IPS DF 6.9 (cell line): Measurements from ENCODE around the gene MYO9B.
"Not testable (repeated sequence)": the region's sequence is repeated elsewhere in the genome, so short reads cannot be mapped to it uniquely, and the experiment has no call there.

Experiments used
- DNase-seq: peaks from one replicate; pipeline ENCODE4 v3.0.0-alpha.2; 2013; ENCODE audit warnings: low read depth, low spot score
- H3K27ac ChIP-seq: one replicate; pipeline ENCODE4 v1.5.1; 2013; ENCODE audit warnings: low read length, control low read depth
- H3K27me3 ChIP-seq: 2 replicates; pipeline ENCODE4 v1.6.1; 2013; ENCODE audit warnings: mild to moderate bottlenecking, low read length; ENCODE audit not compliant: control insufficient read depth, insufficient read depth
- H3K36me3 ChIP-seq: 2 replicates; pipeline ENCODE4 v1.6.1; 2013; ENCODE audit warnings: low read length; ENCODE audit not compliant: control insufficient read depth, insufficient read depth
- H3K4me1 ChIP-seq: 2 replicates; pipeline ENCODE4 v1.6.1; 2013; ENCODE audit warnings: low read length; ENCODE audit not compliant: control insufficient read depth, insufficient read depth
- H3K4me3 ChIP-seq: 2 replicates; pipeline ENCODE4 v1.5.1; 2013; ENCODE audit warnings: mild to moderate bottlenecking, low read length
- H3K9me3 ChIP-seq: 2 replicates; pipeline ENCODE4 v1.6.1; 2013; ENCODE audit warnings: low read length, inconsistent platforms; ENCODE audit not compliant: control insufficient read depth, insufficient read depth
- WGBS: extraction: QIAGEN DNeasy Blood & Tissue Kit; methylation state at CpG from one replicate; pipeline ENCODE4 v1.1.7; 2013; ENCODE audit warnings: mixed read lengths, missing lambda C conversion rate; ENCODE audit not compliant: insufficient read length, insufficient coverage; 5-methylcytosine and 5-hydroxymethylcytosine counted together

The MYO9B gene

GRCh38 chr19:17159466-17160393, 84.2 kb downstream of the MYO9B start:
- Histone ChIP-seq H3K4me3 (no peak overlapping the region), H3K27me3 (no peaks in the 10 kb centered on the region), H3K27ac (no peak overlapping the region), H3K9me3 (no peaks in the 10 kb centered on the region), H3K36me3 (peaks cover 17% of the 10 kb centered on the region), H3K4me1 (peaks cover 5% of the 10 kb centered on the region; the same call in 1 of the 2 replicates)
- WGBS: no CpG with 5 or more reads among the region's 9 CpGs
- DNase-seq: peak; percentile 72

DNA sequence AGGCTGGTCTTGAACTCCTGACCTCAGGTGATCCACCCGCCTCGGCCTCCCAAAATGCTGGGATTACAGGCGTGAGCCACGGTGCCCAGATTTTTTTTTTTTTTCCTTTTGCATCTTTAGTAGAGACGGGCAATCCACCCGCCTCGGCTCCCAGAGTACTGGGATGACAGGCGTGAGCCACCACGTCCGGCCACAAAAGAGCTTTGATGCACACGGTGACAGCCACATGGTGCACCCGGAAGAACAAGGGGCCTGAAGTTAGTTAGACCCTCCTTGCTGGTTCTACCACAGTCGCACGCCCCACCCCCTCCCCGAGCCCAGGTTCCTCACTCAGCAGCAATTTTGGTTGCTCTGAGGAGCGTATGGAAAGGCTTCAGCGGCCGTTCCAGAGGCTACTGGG, 85.3 kb downstream of the MYO9B start:
- Histone ChIP-seq H3K4me1 (peaks cover 5% of the 10 kb centered on the region; the same call in 1 of the 2 replicates), H3K4me3 (no peak overlapping the region), H3K36me3 (peaks cover 18% of the 10 kb centered on the region), H3K27me3 (no peaks in the 10 kb centered on the region), H3K9me3 (no peaks in the 10 kb centered on the region), H3K27ac (no peak overlapping the region)
- DNase-seq: no peak
- no CpG with 5 or more reads among the region's 18 CpGs for WGBS

DNA sequence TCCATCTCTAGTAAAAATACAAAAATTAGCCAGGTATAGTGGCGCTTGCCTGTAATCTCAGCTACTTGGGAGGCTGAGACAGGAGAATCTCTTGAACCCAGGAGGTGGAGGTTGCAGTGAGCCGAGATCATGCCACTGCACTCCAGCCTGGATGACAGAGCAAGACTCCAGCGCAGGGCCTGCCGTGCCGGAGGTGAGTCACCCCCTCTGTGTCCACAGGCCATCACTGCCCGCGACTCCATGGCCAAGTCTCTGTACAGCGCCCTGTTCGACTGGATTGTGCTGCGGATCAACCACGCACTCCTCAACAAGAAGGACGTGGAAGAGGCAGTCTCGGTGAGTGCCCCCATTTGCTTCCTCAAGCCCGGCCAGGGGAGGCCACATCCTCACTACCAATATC, 86.6 kb downstream of the MYO9B start:
- not testable (repeated sequence) for DNase-seq, H3K27me3 ChIP-seq, H3K4me3 ChIP-seq, H3K4me1 ChIP-seq, H3K9me3 ChIP-seq, H3K27ac ChIP-seq
- H3K36me3 ChIP-seq: peaks cover 15% of the 10 kb centered on the region
- WGBS: no CpG with 5 or more reads among the region's 14 CpGs

GRCh38 chr19:17162580-17162979, 87.0 kb downstream of the MYO9B start:
- Histone ChIP-seq H3K36me3 (peaks cover 15% of the 10 kb centered on the region), H3K4me3 (no peak overlapping the region), H3K4me1 (peaks cover 5% of the 10 kb centered on the region; the same call in 1 of the 2 replicates), H3K27ac (no peak overlapping the region), H3K27me3 (no peaks in the 10 kb centered on the region), H3K9me3 (no peaks in the 10 kb centered on the region)
- DNase-seq: no peak
- WGBS: no CpG with 5 or more reads among the region's 6 CpGs

DNA sequence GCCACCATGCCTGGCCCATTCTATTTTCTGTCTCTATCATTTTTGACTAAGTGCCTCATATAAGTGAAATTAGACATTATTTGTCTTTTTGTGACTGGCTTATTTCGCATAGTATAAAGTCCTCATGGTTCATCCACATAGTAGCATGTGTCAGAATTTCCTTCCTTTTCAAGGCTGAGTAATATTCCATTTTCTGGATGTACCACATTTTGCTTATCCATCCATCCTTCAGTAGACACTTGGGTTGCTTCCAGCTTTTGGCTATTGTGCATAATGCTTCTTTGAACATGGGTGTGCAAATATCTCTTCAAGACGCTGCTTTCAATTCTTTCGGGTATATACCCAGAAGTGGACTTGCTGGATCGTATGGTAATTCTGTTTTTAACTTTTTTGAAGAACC, 88.1 kb downstream of the MYO9B start:
- peaks cover 23% of the 10 kb centered on the region for H3K36me3 ChIP-seq
- WGBS: no CpG with 5 or more reads among the region's 4 CpGs
- H3K9me3 ChIP-seq: no peaks in the 10 kb centered on the region

DNA sequence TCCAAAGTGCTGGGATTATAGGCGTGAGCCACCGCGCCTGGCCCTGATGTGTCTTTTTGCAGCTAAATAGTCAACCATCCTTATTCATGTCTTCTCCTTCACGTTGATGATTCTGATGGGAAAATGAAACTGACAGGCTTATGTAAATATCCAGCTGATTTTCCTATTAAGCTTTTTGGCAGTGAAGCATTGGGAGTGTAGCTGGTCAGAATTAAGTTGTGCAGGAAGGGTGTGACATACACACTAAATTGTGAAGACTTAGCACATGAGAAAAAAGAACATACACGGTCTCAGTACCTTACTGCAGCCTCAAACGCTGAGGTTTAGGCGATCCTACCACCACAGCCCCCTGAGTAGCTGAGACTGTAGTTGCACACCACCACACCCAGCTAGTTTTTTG, 89.1 kb downstream of the MYO9B start:
- Histone ChIP-seq H3K27ac (no peak overlapping the region), H3K9me3 (no peaks in the 10 kb centered on the region), H3K36me3 (peaks cover 23% of the 10 kb centered on the region), H3K4me1 (peaks cover under 1% of the 10 kb centered on the region; the same call in 1 of the 2 replicates), H3K27me3 (no peaks in the 10 kb centered on the region), H3K4me3 (no peak overlapping the region)
- no peak for DNase-seq
- no CpG with 5 or more reads among the region's 7 CpGs for WGBS

More for the DNA sequence above, 88.1 kb downstream of the MYO9B start:
- no peak for DNase-seq
- H3K27me3 ChIP-seq: no peaks in the 10 kb centered on the region
- H3K4me1 ChIP-seq: peaks cover 5% of the 10 kb centered on the region; the same call in 1 of the 2 replicates
- H3K27ac ChIP-seq: no peak overlapping the region
- H3K4me3 ChIP-seq: no peak overlapping the region

DNA sequence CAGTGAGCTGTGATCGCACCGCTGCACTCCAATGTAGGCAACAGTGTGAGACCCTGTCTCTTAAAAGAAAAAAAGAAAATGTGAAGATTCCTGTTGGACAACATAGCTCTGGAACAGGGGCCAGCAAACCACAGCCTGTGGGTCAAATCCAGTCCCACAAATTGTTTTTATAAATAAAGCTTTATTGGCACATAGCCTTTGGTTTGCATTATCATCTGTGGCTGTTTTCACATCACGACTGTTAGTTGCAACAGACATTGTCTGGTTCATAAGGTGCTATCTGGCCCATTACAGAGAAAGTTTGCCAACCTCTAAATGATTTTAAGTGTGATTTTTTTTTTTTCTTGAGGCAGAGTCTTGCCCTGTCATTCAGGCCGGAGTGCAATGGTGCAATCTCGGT, 90.1 kb downstream of the MYO9B start:
- Histone ChIP-seq H3K4me3 (no peak overlapping the region), H3K36me3 (peaks cover 23% of the 10 kb centered on the region), H3K27me3 (no peaks in the 10 kb centered on the region), H3K4me1 (no peaks in the 10 kb centered on the region), H3K27ac (no peak overlapping the region), H3K9me3 (no peaks in the 10 kb centered on the region)
- WGBS: no CpG with 5 or more reads among the region's 5 CpGs
- DNase-seq: no peak

DNA sequence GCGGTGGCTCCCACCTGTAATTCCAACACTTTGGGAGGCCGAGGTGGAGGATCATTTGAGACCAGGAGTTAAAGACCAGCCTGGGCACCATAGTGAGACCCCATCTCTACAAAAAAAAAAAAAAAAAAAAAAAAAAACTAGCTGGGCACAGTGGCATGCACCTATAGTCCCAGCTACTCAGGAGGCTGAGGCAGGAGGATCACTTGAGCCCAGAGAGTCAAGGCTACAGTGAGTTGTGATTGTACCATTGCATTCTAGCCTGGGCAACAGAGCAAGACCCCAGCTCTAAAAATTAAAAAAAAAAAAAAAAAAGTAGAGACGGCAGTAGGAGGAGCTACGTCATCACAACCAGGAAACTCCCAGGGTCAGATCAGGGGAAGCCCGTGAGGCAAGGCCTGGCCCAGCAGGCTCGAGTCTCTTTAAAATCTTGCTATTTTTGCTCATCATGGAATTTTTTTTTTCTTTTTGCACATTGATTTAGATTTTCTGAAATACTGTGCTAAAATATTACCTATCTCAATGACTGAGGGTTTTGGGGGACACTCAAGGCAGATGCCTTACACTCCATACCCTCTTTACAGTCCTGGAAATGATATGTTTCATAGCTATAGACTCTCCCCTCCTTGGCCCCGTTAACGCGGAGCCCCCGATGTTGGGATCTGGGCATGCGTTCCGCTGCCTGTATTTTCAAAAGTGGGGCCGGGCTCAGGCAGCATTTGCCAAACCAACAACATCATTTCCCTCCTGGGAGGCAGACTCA, 95.1 kb downstream of the MYO9B start:
- peaks cover 23% of the 10 kb centered on the region for H3K36me3 ChIP-seq
- no peaks in the 10 kb centered on the region for H3K4me1 ChIP-seq
- H3K27me3 ChIP-seq: no peaks in the 10 kb centered on the region
- WGBS: no CpG with 5 or more reads among the region's 13 CpGs
- no peak overlapping the region for H3K27ac ChIP-seq
- H3K9me3 ChIP-seq: no peaks in the 10 kb centered on the region
- no peak for DNase-seq
- H3K4me3 ChIP-seq: no peak overlapping the region

- DNase-seq: no peak
- H3K36me3 ChIP-seq: peaks cover 22% of the 10 kb centered on the region
- no peak overlapping the region for H3K27ac ChIP-seq
- no peaks in the 10 kb centered on the region for H3K4me1 ChIP-seq
- WGBS: no CpG with 5 or more reads among the region's 8 CpGs
- no peaks in the 10 kb centered on the region for H3K27me3 ChIP-seq
- no peak overlapping the region for H3K4me3 ChIP-seq
- no peaks in the 10 kb centered on the region for H3K9me3 ChIP-seq
Observed at GRCh38 chr19:17171874-17172273, 96.3 kb downstream of the MYO9B start.

DNA sequence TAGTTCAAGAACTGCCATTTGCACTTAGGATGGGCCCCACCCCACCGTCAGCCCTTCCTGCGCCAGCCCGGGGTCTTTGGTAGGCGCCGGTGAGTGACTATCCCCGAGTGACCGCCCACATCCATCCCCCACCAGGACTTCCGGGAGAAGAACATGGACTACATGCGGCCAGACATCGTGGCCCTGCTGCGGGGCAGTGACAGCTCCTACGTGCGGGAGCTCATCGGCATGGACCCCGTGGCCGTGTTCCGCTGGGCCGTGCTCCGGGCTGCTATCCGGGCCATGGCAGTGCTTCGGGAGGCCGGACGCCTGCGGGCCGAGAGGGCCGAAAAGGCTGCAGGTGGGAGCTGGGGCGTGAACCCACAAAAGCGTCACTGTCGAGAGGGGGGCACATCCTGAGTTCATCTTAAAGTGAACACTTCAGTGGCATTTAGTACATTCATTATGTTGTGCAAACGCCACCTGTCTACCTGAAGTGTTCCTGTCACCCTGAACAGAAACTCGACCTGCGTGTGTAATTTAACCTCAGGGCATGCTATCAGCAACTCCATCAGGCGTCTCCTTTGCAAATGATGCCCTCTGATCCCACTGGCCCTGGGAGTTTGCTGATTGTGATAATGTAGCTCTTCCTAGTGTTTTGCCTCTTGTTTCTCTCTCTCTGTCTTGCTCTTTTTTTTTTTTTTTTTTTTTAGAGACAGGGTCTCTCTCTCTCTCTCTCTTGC, 97.2 kb downstream of the MYO9B start:
- Histone ChIP-seq H3K36me3 (peaks cover 22% of the 10 kb centered on the region), H3K27ac (no peak overlapping the region), H3K9me3 (no peaks in the 10 kb centered on the region), H3K4me1 (no peaks in the 10 kb centered on the region), H3K4me3 (no peak overlapping the region), H3K27me3 (no peaks in the 10 kb centered on the region)
- WGBS: no CpG with 5 or more reads among the region's 33 CpGs
- DNase-seq: no peak
